Activated CD8-positive, alpha-beta memory T cell treated with anti-CD3 and anti-CD28 coated beads, Interleukin-2, amount 50 U/mL, for 48 hours (primary cell): ENCODE data around the gene PRUNE1.

ENCODE experiments used
- DNase-seq: peaks from one replicate; pipeline ENCODE4 v3.0.0-alpha.2; 2020

PRUNE1 gene

GRCh38 chr1:151008244-151009205, at the start of gene PRUNE1:
Gene PRUNE1 (plus strand): TSS chr1:151008449. CDS start chr1:151008633, 184 bp downstream.
- peak; percentile 99 for DNase-seq

GRCh38 chr1:150960646-150961045, 47.6 kb upstream of the PRUNE1 start:
- DNase-seq, result no peak

GRCh38 chr1:150961756-150962155, 46.5 kb upstream of the PRUNE1 start:
- no peak for DNase-seq

GRCh38 chr1:150963321-150964163, 44.7 kb upstream of the PRUNE1 start:
- DNase-seq, result no peak

- no peak for DNase-seq
These were observed 44.1 kb upstream of the PRUNE1 start for GRCh38 chr1:150964164-150964489.

- DNase-seq, result no peak
These were observed 42.6 kb upstream of the PRUNE1 start for GRCh38 chr1:150965605-150966004.

GRCh38 chr1:150966011-150966410, 42.2 kb upstream of the PRUNE1 start:
- no peak for DNase-seq

GRCh38 chr1:150967936-150968335, 40.3 kb upstream of the PRUNE1 start:
- no peak for DNase-seq

GRCh38 chr1:150968491-150968890, 39.8 kb upstream of the PRUNE1 start:
- no peak for DNase-seq

- DNase-seq, result no peak
These were observed 38.6 kb upstream of the PRUNE1 start for GRCh38 chr1:150969626-150970025.

GRCh38 chr1:150970808-150971582, 37.3 kb upstream of the PRUNE1 start:
- no peak for DNase-seq

- DNase-seq, result no peak
These were observed 36.4 kb upstream of the PRUNE1 start for GRCh38 chr1:150971583-150972416.

- DNase-seq, result no peak
These were observed 35.8 kb upstream of the PRUNE1 start for GRCh38 chr1:150972417-150972940.

- peak; percentile 75 for DNase-seq
These were observed 34.9 kb upstream of the PRUNE1 start for GRCh38 chr1:150973258-150973835.

GRCh38 chr1:150973836-150974579, 34.2 kb upstream of the PRUNE1 start:
- DNase-seq, result peak; percentile 78

- peak; percentile 84 for DNase-seq
These were observed 33.4 kb upstream of the PRUNE1 start, which contains the start of gene CERS2 for GRCh38 chr1:150974580-150975478. Gene CERS2 (minus strand): TSS chr1:150974835. CDS start chr1:150969090, 5,745 bp downstream.

- no peak for DNase-seq
These were observed 31.8 kb upstream of the PRUNE1 start for GRCh38 chr1:150976401-150976821.

GRCh38 chr1:150976879-150977694, 31.2 kb upstream of the PRUNE1 start:
- DNase-seq, result peak; percentile 84
